ENCODE results near the gene SLC29A1. TPM values are rescaled to one million over a fixed set of nuclear protein-coding genes. Genes with fewer than 3 reads are reported as not detected.
"Not testable (repeated sequence)": the region's sequence is repeated elsewhere in the genome, so short reads cannot be mapped to it uniquely, and the experiment has no call there.

SLC29A1 gene
- total RNA-seq, 1 donor from 2014 or later: 36.1 TPM

- TF ChIP-seq CTCF (IDR thresholded peaks at IDR 0.05; ENCODE audit: insufficient read depth, low read length, poor library complexity, severe bottlenecking): no peak
- Histone ChIP-seq H3K36me3 (ENCODE audit: control insufficient read depth, insufficient read depth, low read length) (peaks cover 1% of the 10 kb centered on the region), H3K27me3 (ENCODE audit: control insufficient read depth, insufficient read depth, low read length) (no peaks in the 10 kb centered on the region), H3K4me3 (ENCODE audit: low read depth, low read length) (no peak overlapping the region)
- DNase-seq (ENCODE audit: low read depth): no peak
Measured at GRCh38 chr6:44229376-44230033, 6.1 kb downstream of the SLC29A1 start.

GRCh38 chr6:44230034-44230675 lies 6.8 kb downstream of the SLC29A1 start:
- no peak for TF ChIP-seq CTCF (IDR thresholded peaks at IDR 0.05; ENCODE audit: insufficient read depth, low read length, poor library complexity, severe bottlenecking)
- no peak for DNase-seq (ENCODE audit: low read depth)
- H3K4me3 ChIP-seq (ENCODE audit: low read depth, low read length): no peak overlapping the region
- H3K27me3 ChIP-seq (ENCODE audit: control insufficient read depth, insufficient read depth, low read length): no peaks in the 10 kb centered on the region
- H3K36me3 ChIP-seq (ENCODE audit: control insufficient read depth, insufficient read depth, low read length): peaks cover 1% of the 10 kb centered on the region

- DNase-seq (ENCODE audit: low read depth); H3K36me3 ChIP-seq (ENCODE audit: control insufficient read depth, insufficient read depth, low read length); H3K4me3 ChIP-seq (ENCODE audit: low read depth, low read length); H3K27me3 ChIP-seq (ENCODE audit: control insufficient read depth, insufficient read depth, low read length): not testable (repeated sequence)
Measured at GRCh38 chr6:44231426-44231825, 8.0 kb downstream of the SLC29A1 start.

- H3K36me3 ChIP-seq (ENCODE audit: control insufficient read depth, insufficient read depth, low read length): peaks cover 1% of the 10 kb centered on the region
- DNase-seq (ENCODE audit: low read depth): no peak
- no peak for TF ChIP-seq CTCF (IDR thresholded peaks at IDR 0.05; ENCODE audit: insufficient read depth, low read length, poor library complexity, severe bottlenecking)
- H3K27me3 ChIP-seq (ENCODE audit: control insufficient read depth, insufficient read depth, low read length): no peaks in the 10 kb centered on the region
- H3K4me3 ChIP-seq (ENCODE audit: low read depth, low read length): no peak overlapping the region
Measured at GRCh38 chr6:44232676-44233566, 9.5 kb downstream of the SLC29A1 start.

- Histone ChIP-seq H3K27me3 (ENCODE audit: control insufficient read depth, insufficient read depth, low read length) (no peaks in the 10 kb centered on the region), H3K36me3 (ENCODE audit: control insufficient read depth, insufficient read depth, low read length) (peaks cover 1% of the 10 kb centered on the region), H3K4me3 (ENCODE audit: low read depth, low read length) (no peak overlapping the region)
- no peak for DNase-seq (ENCODE audit: low read depth)
- no peak for TF ChIP-seq CTCF (IDR thresholded peaks at IDR 0.05; ENCODE audit: insufficient read depth, low read length, poor library complexity, severe bottlenecking)
Measured at GRCh38 chr6:44233567-44234100, 10.2 kb downstream of the SLC29A1 start.
